ENCODE results near the gene WDR54. TPM values are rescaled to one million over a fixed set of nuclear protein-coding genes. Genes with fewer than 3 reads are reported as not detected.

Gene WDR54
- total and polyA plus RNA-seq, 10 of the 15 experiments (the other 5 are each of a cell fraction or from before 2014, with no cell fraction given) = 38.2 to 116 (median 89.1) TPM

GRCh38 chr2:74374509-74375205 is 46.9 kb upstream of the WDR54 start (continued):
- TF ChIP-seq GABPA (IDR thresholded peaks at IDR 0.05; ENCODE audit: low read depth) (no peak), IKZF1 (conservative IDR thresholded peaks at IDR 0.05) (no peak), USF2 (IDR thresholded peaks at IDR 0.05; ENCODE audit: borderline replicate concordance, low read depth, low read length) (no peak)

GRCh38 chr2:74375838-74376237 is 45.7 kb upstream of the WDR54 start:
- Histone ChIP-seq H3K4me3 (no peak overlapping the region), H3K4me2 (ENCODE audit: control insufficient read depth, insufficient read depth) (no peak overlapping the region), H3K4me1 (ENCODE audit: control insufficient read depth, insufficient read depth, low read length) (no peaks in the 10 kb centered on the region; the same call in 1 of the 2 replicates), H3K36me3 (ENCODE audit: control insufficient read depth in 2 of 2, insufficient read depth in 2 of 2, low read length in 1 of 2) (peaks cover 9 to 15% of the 10 kb centered on the region in 2 experiments; a peak in 3 of 4 replicates), H3K79me2 (ENCODE audit: control insufficient read depth, insufficient read depth, low read length) (peaks cover 9% of the 10 kb centered on the region), H2AFZ (ENCODE audit: control insufficient read depth, low read depth, low read length) (no peak overlapping the region), H3K27me3 (replicated peaks in 1 of 2; ENCODE audit: control insufficient read depth in 2 of 2, insufficient read depth in 2 of 2, low read length in 1 of 2) (no peaks in the 10 kb centered on the region), H4K20me1 (ENCODE audit: control insufficient read depth, insufficient read depth) (peaks cover 7% of the 10 kb centered on the region; the same call in 1 of the 2 replicates), H3K9me3 (replicated peaks; ENCODE audit: control insufficient read depth, insufficient read depth, low read length) (no peaks in the 10 kb centered on the region), H3K27ac (ENCODE audit: control insufficient read depth, insufficient read depth) (no peak overlapping the region), H3K9ac (ENCODE audit: control insufficient read depth, insufficient read depth, low read length) (no peak overlapping the region)
- ATAC-seq (no peak), FAIRE-seq (no peak), DNase-seq (ENCODE audit: low read depth, low spot score) (no peak)
- BruUV-seq (replicated peaks) = no TSS peak
- RAD21 ChIA-PET (ENCODE audit: unreplicated experiment) = no interaction called here
- POLR2A ChIA-PET = no interaction called here
- CTCF ChIA-PET = no interaction called here
- in situ Hi-C loops (cut with MboI) (no loop called here), intact Hi-C loops (cut with micrococcal nuclease; ENCODE audit: unreplicated experiment) (no loop called here)
- SMC1A ChIA-PET (ENCODE audit: uncharacterized antibody, unreplicated experiment) = no interaction called here
- 50% methylated on average over 2 of the region's 2 CpGs for WGBS (ENCODE audit: insufficient coverage, insufficient replicate concordance, low lambda C conversion rate, missing lambda C conversion rate)
- TF ChIP-seq SRF (IDR thresholded peaks at IDR 0.05; ENCODE audit: low read depth in 2 of 2, low read length in 2 of 2) (no peak), SPI1 (IDR thresholded peaks at IDR 0.05; ENCODE audit: borderline replicate concordance, insufficient read depth, low read depth, low read length) (peak; percentile 39; the same call in 1 of the 2 replicates)

Measured in GM12878 (cell line).